T-cell (primary cell): ENCODE measurements around the gene FAM9C. TPM values are rescaled to one million over a fixed set of nuclear protein-coding genes. Genes with fewer than 3 reads are reported as not detected.

ENCODE experiments used
- ATAC-seq, 4 experiments: fragments of 200-7000 bp in 3 of 4; fragments of 150-1000 bp in 1 of 4; cut with Tn5 transposase; replicated peaks in 1 of 4; 1 replicate in 3 of 4; 2 replicates in 1 of 4; pipeline ENCODE4 v1.10.0; 2021; ENCODE audit warnings: moderate library complexity in 3 of 4, mild to moderate bottlenecking in 2 of 4, moderate number of reproducible peaks in 1 of 4
- CTCF ChIA-PET, 2 donors: fragments of 300-600 bp; sonication (Branson Sonifier 250); formaldehyde crosslinking; loops; one replicate each; lab custom pipeline; 2022; ENCODE audit warnings: antibody characterized with exemption in 2 of 2; lab: Charles Lee
- POLR2A ChIA-PET, 2 donors: fragments of 300-600 bp; sonication (Branson Sonifier 250); formaldehyde crosslinking; loops; one replicate each; lab custom pipeline; 2022; ENCODE audit warnings: antibody characterized with exemption in 2 of 2; lab: Charles Lee
- DNase-seq, 35 experiments: peaks; one replicate each; pipeline versions ENCODE4 v3.0.0 to v3.0.0-alpha.2; 2013 to 2023
- H3K27ac ChIP-seq: one replicate; pipeline ENCODE4 v1.5.1; 2013; ENCODE audit warnings: low read length
- H3K27me3 ChIP-seq, 2 experiments: replicated peaks in 1 of 2; 1 replicate in 1 of 2; 2 replicates in 1 of 2; pipeline versions ENCODE4 v1.6.1 to v1.7.0; 2013; ENCODE audit warnings: low read length in 1 of 2, mixed read lengths in 1 of 2; ENCODE audit not compliant: control insufficient read depth in 2 of 2, insufficient read depth in 2 of 2; ENCODE audit errors: extremely low read depth in 1 of 2
- H3K36me3 ChIP-seq, 2 donors: 1 replicate in 1 of 2; 2 replicates in 1 of 2; pipeline versions ENCODE4 v1.6.1 to v1.7.0; 2013; ENCODE audit warnings: low read length in 1 of 2; ENCODE audit not compliant: control insufficient read depth in 2 of 2, insufficient read depth in 1 of 2; ENCODE audit errors: extremely low read depth in 1 of 2
- H3K4me1 ChIP-seq, 2 experiments: 1 replicate in 1 of 2; 2 replicates in 1 of 2; pipeline versions ENCODE4 v1.6.1 to v1.7.0; 2013; ENCODE audit warnings: low read length in 2 of 2, mixed read lengths in 1 of 2; ENCODE audit not compliant: insufficient read depth in 2 of 2, control insufficient read depth in 1 of 2; ENCODE audit errors: extremely low read depth in 1 of 2
- H3K4me3 ChIP-seq, 2 donors: 1 replicate in 1 of 2; 2 replicates in 1 of 2; pipeline versions ENCODE4 v1.5.1 to v1.7.0; 2013; ENCODE audit warnings: mild to moderate bottlenecking in 2 of 2, low read length in 1 of 2, moderate library complexity in 1 of 2; ENCODE audit not compliant: control insufficient read depth in 1 of 2; ENCODE audit errors: extremely low read depth in 1 of 2
- H3K9me3 ChIP-seq: 2 replicates; pipeline ENCODE4 v1.7.0; 2013
- H3K27ac Mint-ChIP-seq, 2 donors: one replicate each; pipeline ENCODE4 v1.8.0; 2020 to 2021; ENCODE audit warnings: mild to moderate bottlenecking in 2 of 2, mixed read lengths in 2 of 2
- H3K27me3 Mint-ChIP-seq, 2 donors: one replicate each; pipeline ENCODE4 v1.8.0; 2021 to 2022; ENCODE audit warnings: mixed read lengths in 2 of 2
- H3K36me3 Mint-ChIP-seq: one replicate; pipeline ENCODE4 v1.8.0; 2021; ENCODE audit warnings: mixed read lengths
- H3K4me1 Mint-ChIP-seq, 3 donors: one replicate each; pipeline ENCODE4 v1.8.0; 2020 to 2022; ENCODE audit warnings: mixed read lengths in 3 of 3, mild to moderate bottlenecking in 1 of 3
- H3K4me3 Mint-ChIP-seq, 3 donors: one replicate each; pipeline ENCODE4 v1.8.0; 2020 to 2022; ENCODE audit warnings: mild to moderate bottlenecking in 3 of 3, mixed read lengths in 3 of 3, moderate library complexity in 3 of 3
- H3K9me3 Mint-ChIP-seq, 3 donors: one replicate each; pipeline ENCODE4 v1.8.0; 2020 to 2022; ENCODE audit warnings: mixed read lengths in 3 of 3
- WGBS: methylation state at CpG from one replicate; pipeline ENCODE4 v1.1.5; 2013; ENCODE audit warnings: missing lambda C conversion rate; ENCODE audit not compliant: insufficient coverage; 5-methylcytosine and 5-hydroxymethylcytosine counted together
- total RNA-seq, 35 experiments: library from RNA in 6 of 35; stranded (reverse) in 6 of 35; fragments of 120-200 nt in 1 of 35; gene quantifications; one replicate each; pipeline versions ENCODE4 v1.2.1 to v1.2.4 and lab custom pipeline; 2013 to 2026

Gene FAM9C
- total RNA-seq, 5 donors from 2014 or later (not counting 1 experiment from before 2014, with no cell fraction given) = not detected

DNA sequence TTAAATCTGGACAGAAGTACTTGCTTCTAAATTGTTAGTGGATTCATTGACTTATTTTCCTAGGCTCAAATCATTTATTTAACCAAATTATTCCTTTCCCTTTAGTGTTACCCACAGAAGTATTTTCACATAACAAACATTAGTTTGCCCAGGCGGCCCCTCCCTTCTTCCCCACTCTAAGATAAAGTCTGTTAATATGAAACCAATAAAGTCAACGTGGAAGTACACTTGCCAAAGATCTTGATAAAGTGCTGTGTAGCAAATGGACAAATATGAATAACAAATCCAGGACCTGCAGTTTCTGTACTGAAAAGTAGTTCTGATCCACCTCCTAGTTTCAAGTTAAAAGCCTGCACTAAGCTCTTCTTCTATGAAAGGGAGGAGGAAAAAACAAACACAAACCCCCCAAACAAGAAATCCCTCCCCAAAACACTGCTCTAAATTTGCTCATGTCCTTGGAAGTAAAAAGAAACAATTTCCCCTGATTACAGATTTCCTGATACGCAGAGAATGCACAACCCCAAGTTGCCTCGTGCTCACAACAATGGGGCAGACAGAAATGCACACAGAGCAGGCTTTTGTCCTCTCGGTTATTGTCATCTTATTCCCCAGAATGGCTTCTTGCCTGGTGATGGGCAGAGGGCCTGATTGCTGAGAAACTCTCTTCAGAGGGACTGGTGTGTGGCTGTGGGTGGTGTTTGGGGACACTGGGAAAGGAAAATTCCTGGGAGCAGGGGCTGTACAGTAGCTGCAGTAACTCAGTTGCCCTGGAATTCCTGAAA, 46.3 kb downstream of the FAM9C start:
- H3K36me3 ChIP-seq = no peaks in the 10 kb centered on the region
- H3K36me3 Mint-ChIP-seq = no peaks in the 10 kb centered on the region
- no CpG with 5 or more reads among the region's 5 CpGs for WGBS
- CTCF ChIA-PET = interaction anchor here in 1 of 2 donors (1.1 to 1.6 kb wide), 3 partner anchors 48 to 94 kb away, joined by 3 to 5 read pairs (median 5); no protein-coding TSS in a partner anchor
- peaks cover 36 to 51% of the 10 kb centered on the region in 2 experiments for H3K4me1 ChIP-seq
- H3K9me3 ChIP-seq = no peaks in the 10 kb centered on the region
- POLR2A ChIA-PET = interaction anchor here (0.5 to 2.3 kb wide), 4 partner anchors 11 to 88 kb away, joined by 3 to 6 read pairs (median 4); no protein-coding TSS in a partner anchor
- DNase-seq = no peak
- H3K4me1 Mint-ChIP-seq = peaks cover 67 to 80% (median 72%) of the 10 kb centered on the region in 3 donors
- peak overlapping the region; percentile 94 for H3K27ac ChIP-seq
- H3K9me3 Mint-ChIP-seq = no peaks in the 10 kb centered on the region
- H3K27me3 ChIP-seq = no peaks in the 10 kb centered on the region
- H3K27ac Mint-ChIP-seq = peak overlapping the region; percentile 94 to 97
- no peak for ATAC-seq
- peak overlapping the region; percentile 19 to 67 (median 49) for H3K4me3 Mint-ChIP-seq
- peaks cover 0 to 16% of the 10 kb centered on the region in 2 donors for H3K27me3 Mint-ChIP-seq
- H3K4me3 ChIP-seq = no peak overlapping the region

DNA sequence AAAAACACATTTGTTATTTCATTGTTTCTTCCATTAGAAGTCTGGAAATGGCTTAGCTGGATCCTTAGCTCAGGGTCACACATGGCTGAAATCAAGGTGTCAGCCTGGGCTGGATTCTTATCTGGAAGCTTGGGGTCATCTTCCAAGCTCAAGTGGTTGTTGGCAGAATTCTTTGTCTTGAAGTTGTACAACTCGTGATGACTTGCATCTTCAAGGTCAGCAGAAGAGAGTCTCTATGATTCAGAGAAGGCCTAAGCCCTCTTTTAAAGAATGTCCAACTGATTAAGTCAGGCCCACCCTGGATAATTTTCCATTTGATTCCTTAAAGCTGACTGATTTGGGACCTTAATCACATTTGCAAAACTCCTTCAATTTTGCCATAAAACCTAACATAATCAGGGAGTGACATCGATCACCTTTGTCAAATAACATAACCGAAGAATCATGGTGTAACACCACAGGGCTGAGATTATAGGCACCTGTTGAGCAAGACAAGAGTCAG, 47.4 kb downstream of the FAM9C start:
- Mint-ChIP-seq H3K4me1 (peaks cover 70 to 78% (median 75%) of the 10 kb centered on the region in 3 donors), H3K36me3 (no peaks in the 10 kb centered on the region), H3K4me3 (peak overlapping the region in 1 of 3 donors; percentile 38), H3K9me3 (no peaks in the 10 kb centered on the region), H3K27ac (peak overlapping the region; percentile 94 to 97), H3K27me3 (peaks cover 0 to 16% of the 10 kb centered on the region in 2 donors)
- Histone ChIP-seq H3K27me3 (no peaks in the 10 kb centered on the region), H3K4me1 (peaks cover 35 to 49% of the 10 kb centered on the region in 2 experiments), H3K36me3 (no peaks in the 10 kb centered on the region), H3K27ac (peak overlapping the region; percentile 94), H3K4me3 (no peak overlapping the region), H3K9me3 (no peaks in the 10 kb centered on the region)
- 100% methylated on average over 1 of the region's 3 CpGs for WGBS
- ATAC-seq (no peak), DNase-seq (no peak)
- CTCF ChIA-PET = interaction anchor here in 1 of 2 donors (1.1 to 1.6 kb wide), 3 partner anchors 47 to 96 kb away, joined by 3 to 5 read pairs (median 5); no protein-coding TSS in a partner anchor
- POLR2A ChIA-PET = interaction anchor here in 1 of 2 donors (2.3 kb wide), 1 partner anchor 15 kb away, joined by 6 read pairs; no protein-coding TSS in a partner anchor

DNA sequence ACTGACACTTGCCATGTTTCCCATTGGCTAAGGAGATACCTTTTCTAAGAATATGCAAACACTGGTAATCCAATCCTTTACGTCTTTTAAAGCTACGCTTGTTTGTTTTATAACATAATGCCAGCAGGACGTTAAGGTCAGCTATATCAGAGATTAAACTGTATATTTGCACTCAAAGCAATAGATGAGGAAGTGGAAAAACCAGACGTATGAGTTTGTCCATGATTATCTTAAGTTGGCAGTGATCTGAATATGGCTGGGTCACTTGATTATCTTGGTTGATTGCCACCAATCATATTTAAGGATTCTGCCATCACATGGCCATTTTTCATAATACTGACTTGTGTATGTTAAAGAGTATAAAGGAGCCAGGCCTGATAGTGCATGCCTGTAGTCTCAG, 50.1 kb downstream of the FAM9C start:
- Histone ChIP-seq H3K27ac (no peak overlapping the region), H3K4me3 (no peak overlapping the region), H3K36me3 (no peaks in the 10 kb centered on the region), H3K27me3 (no peaks in the 10 kb centered on the region), H3K4me1 (peaks cover 19 to 25% of the 10 kb centered on the region in 2 experiments), H3K9me3 (no peaks in the 10 kb centered on the region)
- POLR2A ChIA-PET = no interaction called here
- ATAC-seq (no peak), DNase-seq (no peak)
- no peaks in the 10 kb centered on the region for H3K9me3 Mint-ChIP-seq
- no CpG with 5 or more reads among the region's 4 CpGs for WGBS
- H3K27me3 Mint-ChIP-seq = peaks cover 0 to 27% of the 10 kb centered on the region in 2 donors
- H3K27ac Mint-ChIP-seq = peak overlapping the region; percentile 28 to 68
- H3K36me3 Mint-ChIP-seq = no peaks in the 10 kb centered on the region
- H3K4me1 Mint-ChIP-seq = peaks cover 60 to 65% (median 63%) of the 10 kb centered on the region in 3 donors
- no peak overlapping the region for H3K4me3 Mint-ChIP-seq
- CTCF ChIA-PET = interaction anchor here in 1 of 2 donors (0.6 kb wide), 1 partner anchor 10 kb away, joined by 5 read pairs; no protein-coding TSS in a partner anchor

DNA sequence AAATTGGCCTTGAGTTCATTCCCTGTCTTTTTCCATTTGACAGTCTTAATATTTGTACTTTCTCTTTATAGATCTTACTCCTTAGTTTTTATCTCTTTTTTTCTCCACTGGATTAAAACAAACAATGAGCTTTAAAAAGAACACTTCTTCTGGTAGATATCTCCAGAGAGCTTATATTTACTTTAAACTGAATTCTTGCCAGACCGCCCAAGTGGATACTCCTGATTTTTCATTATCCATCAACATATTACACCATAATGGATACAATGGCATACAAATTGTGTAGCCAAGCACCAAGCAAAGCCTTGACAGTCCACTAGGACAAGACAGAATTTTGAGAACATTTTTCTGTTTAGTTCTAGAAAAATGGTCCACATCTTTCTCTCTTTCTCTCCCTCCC, 50.6 kb downstream of the FAM9C start:
- Histone ChIP-seq H3K36me3 (no peaks in the 10 kb centered on the region), H3K27ac (no peak overlapping the region), H3K27me3 (no peaks in the 10 kb centered on the region), H3K9me3 (no peaks in the 10 kb centered on the region), H3K4me3 (no peak overlapping the region), H3K4me1 (peaks cover 19 to 20% of the 10 kb centered on the region in 2 experiments)
- POLR2A ChIA-PET = no interaction called here
- Mint-ChIP-seq H3K9me3 (no peaks in the 10 kb centered on the region), H3K27me3 (peaks cover 0 to 27% of the 10 kb centered on the region in 2 donors), H3K4me1 (peaks cover 60 to 62% (median 61%) of the 10 kb centered on the region in 3 donors), H3K27ac (peak overlapping the region; percentile 46 to 68), H3K36me3 (no peaks in the 10 kb centered on the region), H3K4me3 (no peak overlapping the region)
- no peak for DNase-seq
- CTCF ChIA-PET = interaction anchor here in 1 of 2 donors (0.6 kb wide), 1 partner anchor 10 kb away, joined by 5 read pairs; no protein-coding TSS in a partner anchor
- no CpG with 5 or more reads among the region's 1 CpG for WGBS
- no peak for ATAC-seq

DNA sequence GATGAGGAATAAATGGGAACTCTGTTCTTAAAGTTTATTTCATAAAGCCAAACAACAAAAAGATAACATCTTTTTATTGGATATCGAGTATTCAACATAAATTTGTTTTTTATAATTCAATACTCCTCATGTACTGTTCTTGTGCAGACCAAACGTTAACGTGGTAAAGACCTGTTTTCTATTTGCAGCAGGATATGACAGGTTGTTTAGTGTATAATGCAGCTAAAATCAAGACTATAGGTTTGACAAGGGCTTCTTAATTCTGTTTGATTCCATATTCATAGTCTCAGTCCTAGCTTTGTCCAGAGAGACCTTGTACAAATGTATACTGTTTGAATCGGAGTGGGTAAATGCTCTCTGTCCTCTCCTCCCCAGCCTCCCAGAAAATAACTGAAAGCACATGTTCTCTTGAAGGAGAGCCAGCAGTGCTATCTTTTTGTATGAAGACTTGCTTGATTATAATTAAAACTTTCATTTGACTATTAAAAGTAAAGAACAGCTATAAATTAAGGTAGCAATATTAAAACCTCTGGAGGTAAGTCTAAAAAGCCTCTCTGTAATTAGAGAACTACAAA, 51.8 kb downstream of the FAM9C start:
- Histone ChIP-seq H3K27me3 (no peaks in the 10 kb centered on the region), H3K36me3 (no peaks in the 10 kb centered on the region), H3K9me3 (no peaks in the 10 kb centered on the region), H3K27ac (no peak overlapping the region), H3K4me3 (no peak overlapping the region), H3K4me1 (peaks cover 9 to 12% of the 10 kb centered on the region in 2 experiments)
- no peak overlapping the region for H3K4me3 Mint-ChIP-seq
- WGBS = no CpG with 5 or more reads among the region's 4 CpGs
- ChIA-PET POLR2A (interaction anchor here in 1 of 2 donors (0.6 kb wide), 1 partner anchor 177 kb away, joined by 3 read pairs; no protein-coding TSS in a partner anchor), CTCF (interaction anchor here (1.2 to 1.6 kb wide), 2 partner anchors 46 kb away, joined by 3 to 4 read pairs; no protein-coding TSS in a partner anchor)
- H3K27me3 Mint-ChIP-seq = peaks cover 0 to 27% of the 10 kb centered on the region in 2 donors
- peak in 1 of 4 experiments; percentile 40 for ATAC-seq
- H3K27ac Mint-ChIP-seq = peak overlapping the region; percentile 10 to 49
- DNase-seq = no peak
- peaks cover 56 to 58% (median 57%) of the 10 kb centered on the region in 3 donors for H3K4me1 Mint-ChIP-seq
- H3K9me3 Mint-ChIP-seq = no peaks in the 10 kb centered on the region
- no peaks in the 10 kb centered on the region for H3K36me3 Mint-ChIP-seq
